DMS53 (cell line): ENCODE results near the gene PHF3.

ENCODE experiments used
- DNase-seq: peaks from one replicate; lab custom pipeline; 2025; lab: John Stamatoyannopoulos, UW

Gene PHF3

GRCh38 chr6:63764318-63764916 is 128.8 kb downstream of the PHF3 start:
- DNase-seq = peak; percentile 64
